Measurements from ENCODE around the gene BCORL1. TPM values are rescaled to one million over a fixed set of nuclear protein-coding genes. Genes with fewer than 3 reads are reported as not detected.

The BCORL1 gene
- total RNA-seq, 2 experiments from 2014 or later: 1.7 to 5.4 TPM

- Histone ChIP-seq H4K20me1 (ENCODE audit: insufficient read depth, low read length) (no peaks in the 10 kb centered on the region), H2AFZ (ENCODE audit: low read length) (no peak overlapping the region), H3K36me3 (ENCODE audit: insufficient read depth, low read length) (no peaks in the 10 kb centered on the region), H3K9me2 (ENCODE audit: insufficient read depth, low read length) (no peaks in the 10 kb centered on the region), H3K27ac (ENCODE audit: low read depth, low read length, poor library complexity, severe bottlenecking) (no peak overlapping the region), H3K9me3 (ENCODE audit: low read length) (no peaks in the 10 kb centered on the region), H3K4me2 (ENCODE audit: low read length) (no peak overlapping the region), H3K4me1 (ENCODE audit: insufficient read depth, low read length, poor library complexity, severe bottlenecking) (no peaks in the 10 kb centered on the region), H3K4me3 (ENCODE audit: low read depth, low read length, poor library complexity, severe bottlenecking) (no peak overlapping the region), H3K79me2 (ENCODE audit: insufficient read depth, low read depth, low read length) (no peaks in the 10 kb centered on the region)
- no peak for DNase-seq (ENCODE audit: low spot score)
- ChIA-PET POLR2A (interaction anchor here (0.6 to 0.9 kb wide), 2 partner anchors 32 to 397 kb away, joined by 3 to 4 read pairs; no protein-coding TSS in a partner anchor), CTCF (ENCODE audit: unreplicated experiment) (no interaction called here)
- intact Hi-C loops (cut with micrococcal nuclease; ENCODE audit: unreplicated experiment): no loop called here
- TF ChIP-seq, protein P1, sequence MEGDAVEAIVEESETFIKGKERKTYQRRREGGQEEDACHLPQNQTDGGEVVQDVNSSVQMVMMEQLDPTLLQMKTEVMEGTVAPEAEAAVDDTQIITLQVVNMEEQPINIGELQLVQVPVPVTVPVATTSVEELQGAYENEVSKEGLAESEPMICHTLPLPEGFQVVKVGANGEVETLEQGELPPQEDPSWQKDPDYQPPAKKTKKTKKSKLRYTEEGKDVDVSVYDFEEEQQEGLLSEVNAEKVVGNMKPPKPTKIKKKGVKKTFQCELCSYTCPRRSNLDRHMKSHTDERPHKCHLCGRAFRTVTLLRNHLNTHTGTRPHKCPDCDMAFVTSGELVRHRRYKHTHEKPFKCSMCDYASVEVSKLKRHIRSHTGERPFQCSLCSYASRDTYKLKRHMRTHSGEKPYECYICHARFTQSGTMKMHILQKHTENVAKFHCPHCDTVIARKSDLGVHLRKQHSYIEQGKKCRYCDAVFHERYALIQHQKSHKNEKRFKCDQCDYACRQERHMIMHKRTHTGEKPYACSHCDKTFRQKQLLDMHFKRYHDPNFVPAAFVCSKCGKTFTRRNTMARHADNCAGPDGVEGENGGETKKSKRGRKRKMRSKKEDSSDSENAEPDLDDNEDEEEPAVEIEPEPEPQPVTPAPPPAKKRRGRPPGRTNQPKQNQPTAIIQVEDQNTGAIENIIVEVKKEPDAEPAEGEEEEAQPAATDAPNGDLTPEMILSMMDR (conservative IDR thresholded peaks at IDR 0.05; ENCODE audit: low read length): no peak
- TF ChIP-seq EZH2phosphoT487 (IDR thresholded peaks at IDR 0.05; ENCODE audit: borderline replicate concordance, low read depth, low read length): no peak
- no TSS peak for BruUV-seq (replicated peaks)
These were observed 13.7 kb downstream of the BCORL1 start for GRCh38 chrX:129996120-129996519.

DNA sequence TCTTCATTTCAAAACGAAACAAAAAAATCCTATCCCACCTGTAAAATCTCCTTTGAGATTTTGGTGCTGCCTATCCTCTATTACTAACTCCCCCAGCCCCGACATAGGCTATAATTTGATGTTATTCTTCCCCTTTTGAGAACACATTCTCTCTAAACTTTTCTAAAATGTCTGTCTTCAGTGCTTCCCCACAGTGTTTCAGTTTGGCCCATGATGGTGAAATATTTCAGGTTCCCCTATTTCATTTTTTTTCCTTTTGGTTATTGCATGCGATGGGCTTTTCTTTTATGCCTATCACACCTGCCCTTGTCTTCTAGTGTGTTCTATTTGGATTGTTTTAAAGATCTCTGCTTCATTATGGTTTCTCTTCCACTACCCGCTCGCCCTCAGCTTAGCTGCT is 14.7 kb downstream of the BCORL1 start:
- CTCF ChIA-PET (ENCODE audit: unreplicated experiment): no interaction called here
- Histone ChIP-seq H4K20me1 (ENCODE audit: insufficient read depth, low read length) (no peaks in the 10 kb centered on the region), H3K9me3 (ENCODE audit: low read length) (no peaks in the 10 kb centered on the region), H2AFZ (ENCODE audit: low read length) (no peak overlapping the region), H3K4me1 (ENCODE audit: insufficient read depth, low read length, poor library complexity, severe bottlenecking) (no peaks in the 10 kb centered on the region), H3K4me2 (ENCODE audit: low read length) (no peak overlapping the region), H3K36me3 (ENCODE audit: insufficient read depth, low read length) (no peaks in the 10 kb centered on the region), H3K79me2 (ENCODE audit: insufficient read depth, low read depth, low read length) (no peaks in the 10 kb centered on the region), H3K4me3 (ENCODE audit: low read depth, low read length, poor library complexity, severe bottlenecking) (no peak overlapping the region), H3K27ac (ENCODE audit: low read depth, low read length, poor library complexity, severe bottlenecking) (no peak overlapping the region), H3K9me2 (ENCODE audit: insufficient read depth, low read length) (no peaks in the 10 kb centered on the region)
- no peak for DNase-seq (ENCODE audit: low spot score)
- intact Hi-C loops (cut with micrococcal nuclease; ENCODE audit: unreplicated experiment): no loop called here
- TF ChIP-seq, protein P1 (conservative IDR thresholded peaks at IDR 0.05; ENCODE audit: low read length): no peak
- TF ChIP-seq EZH2phosphoT487 (IDR thresholded peaks at IDR 0.05; ENCODE audit: borderline replicate concordance, low read depth, low read length): no peak
- no TSS peak for BruUV-seq (replicated peaks)
- POLR2A ChIA-PET: interaction anchor here (0.7 kb wide), 1 partner anchor 237 kb away, joined by 11 read pairs; no protein-coding TSS in a partner anchor

DNA sequence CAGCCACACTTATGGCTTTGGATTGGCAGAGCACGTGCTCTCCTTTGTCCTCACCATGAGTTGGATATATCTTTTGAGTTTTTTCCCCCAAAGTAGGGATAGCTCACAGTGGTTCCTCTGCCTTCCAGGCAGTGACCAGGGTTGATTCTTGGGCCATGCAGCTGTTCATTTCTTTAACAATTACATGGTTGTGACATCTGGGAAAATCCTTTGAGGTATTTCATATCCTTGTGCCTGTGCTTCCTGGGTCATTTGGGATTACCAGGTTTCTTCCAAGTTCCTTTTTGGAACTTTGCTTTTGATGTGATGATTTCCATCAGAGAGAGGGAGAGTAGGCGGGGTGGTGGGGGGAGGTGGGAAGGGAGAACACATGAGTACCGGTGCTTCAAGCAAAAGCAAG is 15.6 kb downstream of the BCORL1 start:
- CTCF ChIA-PET (ENCODE audit: unreplicated experiment): no interaction called here
- no peaks in the 10 kb centered on the region for H3K36me3 ChIP-seq (ENCODE audit: insufficient read depth, low read length)

More for the DNA sequence above, 15.6 kb downstream of the BCORL1 start:
- intact Hi-C loops (cut with micrococcal nuclease; ENCODE audit: unreplicated experiment): no loop called here
- POLR2A ChIA-PET: no interaction called here
- no peaks in the 10 kb centered on the region for H4K20me1 ChIP-seq (ENCODE audit: insufficient read depth, low read length)
- no peaks in the 10 kb centered on the region for H3K4me1 ChIP-seq (ENCODE audit: insufficient read depth, low read length, poor library complexity, severe bottlenecking)
- H3K4me3 ChIP-seq (ENCODE audit: low read depth, low read length, poor library complexity, severe bottlenecking): no peak overlapping the region
- TF ChIP-seq EZH2phosphoT487 (IDR thresholded peaks at IDR 0.05; ENCODE audit: borderline replicate concordance, low read depth, low read length): no peak
- TF ChIP-seq, protein P1 (conservative IDR thresholded peaks at IDR 0.05; ENCODE audit: low read length): no peak
- no peaks in the 10 kb centered on the region for H3K9me2 ChIP-seq (ENCODE audit: insufficient read depth, low read length)
- no peak overlapping the region for H2AFZ ChIP-seq (ENCODE audit: low read length)
- no peak overlapping the region for H3K27ac ChIP-seq (ENCODE audit: low read depth, low read length, poor library complexity, severe bottlenecking)
- no peaks in the 10 kb centered on the region for H3K9me3 ChIP-seq (ENCODE audit: low read length)
- no peak for DNase-seq (ENCODE audit: low spot score)
- no peaks in the 10 kb centered on the region for H3K79me2 ChIP-seq (ENCODE audit: insufficient read depth, low read depth, low read length)
- no peak overlapping the region for H3K4me2 ChIP-seq (ENCODE audit: low read length)
- no TSS peak for BruUV-seq (replicated peaks)

Measured in OCI-LY7 (cell line).